GM12892 (cell line): ENCODE measurements around the gene SMIM13.

ENCODE experiments used
- POLR2A ChIP-seq: IDR thresholded peaks from 2 replicates; pipeline ENCODE4 v1.6.1; 2011; ENCODE audit warnings: low read depth, low read length, control low read depth
- TAF1 ChIP-seq: IDR thresholded peaks from 2 replicates; pipeline ENCODE4 v1.6.1; 2011; ENCODE audit warnings: low read depth, mild to moderate bottlenecking, control low read depth, low read length, borderline replicate concordance

DNA sequence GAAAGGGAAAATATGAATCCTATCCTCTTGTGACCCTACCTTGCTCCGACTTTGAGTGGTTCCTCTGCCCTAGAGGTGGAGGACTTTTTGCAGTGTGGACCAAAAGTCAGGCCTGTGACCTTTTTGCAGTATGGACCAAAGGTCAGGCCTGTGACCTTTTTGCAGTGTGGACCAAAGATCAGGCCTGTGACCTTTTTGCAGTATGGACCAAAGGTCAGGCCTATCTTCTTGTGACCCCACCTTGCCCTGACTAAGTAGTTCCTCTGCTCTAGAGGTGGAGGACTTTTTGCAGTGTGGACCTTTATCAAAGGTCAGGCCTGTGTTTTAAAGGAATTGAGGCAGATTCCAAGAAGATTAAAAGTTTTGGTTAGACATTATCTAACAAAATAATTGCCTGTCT lies 28.7 kb downstream of the SMIM13 start:
- TF ChIP-seq TAF1 (no peak), POLR2A (no peak)
